ENCODE results near the gene OR10P1.

Gene OR10P1

GRCh38 chr12:55658635-55659391 lies 22.1 kb downstream of the OR10P1 start:
- TF ChIP-seq, protein P1, sequence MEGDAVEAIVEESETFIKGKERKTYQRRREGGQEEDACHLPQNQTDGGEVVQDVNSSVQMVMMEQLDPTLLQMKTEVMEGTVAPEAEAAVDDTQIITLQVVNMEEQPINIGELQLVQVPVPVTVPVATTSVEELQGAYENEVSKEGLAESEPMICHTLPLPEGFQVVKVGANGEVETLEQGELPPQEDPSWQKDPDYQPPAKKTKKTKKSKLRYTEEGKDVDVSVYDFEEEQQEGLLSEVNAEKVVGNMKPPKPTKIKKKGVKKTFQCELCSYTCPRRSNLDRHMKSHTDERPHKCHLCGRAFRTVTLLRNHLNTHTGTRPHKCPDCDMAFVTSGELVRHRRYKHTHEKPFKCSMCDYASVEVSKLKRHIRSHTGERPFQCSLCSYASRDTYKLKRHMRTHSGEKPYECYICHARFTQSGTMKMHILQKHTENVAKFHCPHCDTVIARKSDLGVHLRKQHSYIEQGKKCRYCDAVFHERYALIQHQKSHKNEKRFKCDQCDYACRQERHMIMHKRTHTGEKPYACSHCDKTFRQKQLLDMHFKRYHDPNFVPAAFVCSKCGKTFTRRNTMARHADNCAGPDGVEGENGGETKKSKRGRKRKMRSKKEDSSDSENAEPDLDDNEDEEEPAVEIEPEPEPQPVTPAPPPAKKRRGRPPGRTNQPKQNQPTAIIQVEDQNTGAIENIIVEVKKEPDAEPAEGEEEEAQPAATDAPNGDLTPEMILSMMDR (IDR thresholded peaks at IDR 0.05; ENCODE audit: low read depth, low read length) = no peak
- DNase-seq (ENCODE audit: low read depth in 2 of 2) = peak; percentile 15 to 32
- H3K4me3 ChIP-seq (replicated peaks in 1 of 2; ENCODE audit: low read depth in 2 of 2, low read length in 2 of 2) = no peak overlapping the region

GRCh38 chr12:55659486-55660385 lies 23.0 kb downstream of the OR10P1 start:
- peak; percentile 80 to 85 for DNase-seq (ENCODE audit: low read depth in 2 of 2)
- H3K4me3 ChIP-seq (replicated peaks in 1 of 2; ENCODE audit: low read depth in 2 of 2, low read length in 2 of 2) = no peak overlapping the region
- TF ChIP-seq, protein P1 (IDR thresholded peaks at IDR 0.05; ENCODE audit: low read depth, low read length) = peak; percentile 56

- DNase-seq (ENCODE audit: low read depth in 2 of 2) = no peak
- TF ChIP-seq, protein P1 (IDR thresholded peaks at IDR 0.05; ENCODE audit: low read depth, low read length) = no peak
- H3K4me3 ChIP-seq (replicated peaks in 1 of 2; ENCODE audit: low read depth in 2 of 2, low read length in 2 of 2) = no peak overlapping the region
Measured at GRCh38 chr12:55663391-55663790, 26.7 kb downstream of the OR10P1 start.

- no peak overlapping the region for H3K4me3 ChIP-seq (replicated peaks in 1 of 2; ENCODE audit: low read depth in 2 of 2, low read length in 2 of 2)
- TF ChIP-seq, protein P1 (IDR thresholded peaks at IDR 0.05; ENCODE audit: low read depth, low read length) = no peak
- no peak for DNase-seq (ENCODE audit: low read depth in 2 of 2)
Measured at GRCh38 chr12:55664826-55665225, 28.1 kb downstream of the OR10P1 start.

DNA sequence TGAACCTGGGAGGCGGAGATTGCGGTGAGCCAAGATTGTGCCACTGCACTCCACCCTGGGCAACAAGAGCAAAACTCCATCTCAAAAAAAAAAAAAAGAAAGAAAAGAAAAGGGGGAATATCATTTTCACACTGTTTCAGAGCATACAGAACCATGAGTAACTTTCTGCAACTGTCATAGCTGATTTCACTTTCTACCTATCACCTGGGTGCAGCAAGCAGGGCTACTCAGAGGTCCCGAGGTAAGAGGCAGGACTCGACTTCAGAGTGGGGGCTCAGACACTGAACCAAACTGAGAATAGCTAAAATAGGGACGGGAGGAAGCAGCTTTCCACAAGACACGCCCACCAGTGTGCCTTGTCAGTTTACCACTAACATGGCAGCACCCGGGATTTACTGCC lies 29.8 kb downstream of the OR10P1 start:
- TF ChIP-seq, protein P1 (IDR thresholded peaks at IDR 0.05; ENCODE audit: low read depth, low read length) = no peak
- no peak overlapping the region for H3K4me3 ChIP-seq (replicated peaks in 1 of 2; ENCODE audit: low read depth in 2 of 2, low read length in 2 of 2)
- no peak for DNase-seq (ENCODE audit: low read depth in 2 of 2)

- H3K4me3 ChIP-seq (replicated peaks in 1 of 2; ENCODE audit: low read depth in 2 of 2, low read length in 2 of 2) = no peak overlapping the region
- TF ChIP-seq, protein P1 (IDR thresholded peaks at IDR 0.05; ENCODE audit: low read depth, low read length) = no peak
- no peak for DNase-seq (ENCODE audit: low read depth in 2 of 2)
Measured at GRCh38 chr12:55670276-55670675, 33.6 kb downstream of the OR10P1 start.

Data from cardiac fibroblast (primary cell).